ENCODE results near the gene BMAL1. TPM values are rescaled to one million over a fixed set of nuclear protein-coding genes. Genes with fewer than 3 reads are reported as not detected.

The BMAL1 gene
- polyA plus RNA-seq, 1 donor (not counting 4 experiments of a cell fraction or from before 2014, with no cell fraction given), result 27.5 TPM

DNA sequence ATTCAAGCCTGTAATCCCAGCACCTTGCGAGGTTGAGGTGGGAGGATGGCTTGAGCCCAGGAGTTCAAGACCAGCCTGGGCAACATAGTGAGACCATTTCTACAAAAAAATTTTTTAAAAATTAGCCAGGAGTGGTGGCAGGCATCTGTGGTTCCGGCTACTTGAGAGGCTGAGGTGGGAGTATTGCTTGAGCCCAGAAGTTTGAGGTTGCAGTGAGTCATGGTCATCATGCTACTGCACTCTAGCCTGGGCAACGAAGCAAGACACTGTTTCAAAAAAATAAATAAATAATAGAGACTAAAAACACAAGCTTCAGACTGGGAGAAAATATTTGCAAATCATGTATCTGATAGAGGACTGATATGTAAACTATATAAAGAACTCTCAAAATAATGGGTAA, 152.2 kb downstream of the BMAL1 start:
- no peaks in the 10 kb centered on the region for H3K9me1 ChIP-seq (ENCODE audit: control insufficient read depth, extremely low read depth, insufficient read depth, low read length)
- H2AFZ ChIP-seq (ENCODE audit: control insufficient read depth, low read length), result no peak overlapping the region
- peaks cover 5% of the 10 kb centered on the region for H4K20me1 ChIP-seq (ENCODE audit: control insufficient read depth, extremely low read depth, insufficient read depth, low read length)
- H3K27ac ChIP-seq (ENCODE audit: control insufficient read depth, insufficient read depth, low read length), result no peak overlapping the region
- H3K4me3 ChIP-seq (ENCODE audit: control insufficient read depth in 2 of 3, extremely low read depth in 1 of 3, insufficient read depth in 2 of 3, low read depth in 1 of 3, low read length in 3 of 3), result no peak overlapping the region
- FAIRE-seq (no peak), DNase-seq (ENCODE audit: low read depth, low spot score) (no peak)
- TF ChIP-seq EZH2 (IDR thresholded peaks at IDR 0.05; ENCODE audit: low read length), result no peak
- H3K9ac ChIP-seq (ENCODE audit: control insufficient read depth, extremely low read depth, insufficient read depth, low read length), result no peak overlapping the region
- dilution Hi-C loops (cut with MboI; ENCODE audit: extremely low pct_ligation_motif_present, low sequenced_read_pairs), result no loop called here
- H3K79me2 ChIP-seq (ENCODE audit: control insufficient read depth, insufficient read depth, low read length), result peaks cover 83% of the 10 kb centered on the region
- H3K9me3 ChIP-seq (ENCODE audit: control insufficient read depth, low read depth, low read length), result no peaks in the 10 kb centered on the region
- H3K4me1 ChIP-seq (ENCODE audit: control insufficient read depth, extremely low read depth, insufficient read depth, low read length), result no peaks in the 10 kb centered on the region
- no peak overlapping the region for H3K4me2 ChIP-seq (ENCODE audit: control insufficient read depth, extremely low read depth, insufficient read depth, low read depth, low read length)
- H3K27me3 ChIP-seq (ENCODE audit: control insufficient read depth, extremely low read depth, insufficient read depth, low read length), result no peaks in the 10 kb centered on the region
- no peaks in the 10 kb centered on the region for H3K36me3 ChIP-seq (ENCODE audit: control insufficient read depth in 2 of 2, extremely low read depth in 1 of 2, insufficient read depth in 2 of 2, low read length in 2 of 2)

DNA sequence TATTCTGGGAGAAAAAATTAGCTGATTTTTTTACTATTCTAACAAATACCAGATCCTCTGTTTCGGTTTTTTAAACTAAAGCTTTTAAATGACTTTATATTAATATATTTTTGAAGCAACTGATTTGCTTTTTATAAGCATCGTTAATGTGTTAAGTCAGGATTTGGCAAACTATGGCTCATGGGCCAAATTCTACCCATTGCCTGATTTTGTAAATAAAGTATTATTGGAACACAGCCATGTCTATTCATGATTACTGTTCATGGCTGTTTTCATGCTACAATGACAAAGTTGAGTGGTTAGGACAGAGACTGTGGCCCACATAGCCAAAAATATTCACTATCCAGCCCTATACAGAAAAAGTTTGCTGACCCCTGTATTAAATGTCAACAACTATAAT, 155.8 kb downstream of the BMAL1 start:
- DNase-seq (ENCODE audit: low read depth, low spot score) (no peak), FAIRE-seq (no peak)
- Histone ChIP-seq H2AFZ (ENCODE audit: control insufficient read depth, low read length) (no peak overlapping the region), H3K9me3 (ENCODE audit: control insufficient read depth, low read depth, low read length) (no peaks in the 10 kb centered on the region), H3K9ac (ENCODE audit: control insufficient read depth, extremely low read depth, insufficient read depth, low read length) (no peak overlapping the region), H3K27me3 (ENCODE audit: control insufficient read depth, extremely low read depth, insufficient read depth, low read length) (no peaks in the 10 kb centered on the region), H3K4me3 (ENCODE audit: control insufficient read depth in 2 of 3, extremely low read depth in 1 of 3, insufficient read depth in 2 of 3, low read depth in 1 of 3, low read length in 3 of 3) (no peak overlapping the region), H3K36me3 (ENCODE audit: control insufficient read depth in 2 of 2, extremely low read depth in 1 of 2, insufficient read depth in 2 of 2, low read length in 2 of 2) (no peaks in the 10 kb centered on the region), H4K20me1 (ENCODE audit: control insufficient read depth, extremely low read depth, insufficient read depth, low read length) (peaks cover 3% of the 10 kb centered on the region), H3K79me2 (ENCODE audit: control insufficient read depth, insufficient read depth, low read length) (peaks cover 67% of the 10 kb centered on the region), H3K27ac (ENCODE audit: control insufficient read depth, insufficient read depth, low read length) (no peak overlapping the region), H3K4me2 (ENCODE audit: control insufficient read depth, extremely low read depth, insufficient read depth, low read depth, low read length) (no peak overlapping the region), H3K9me1 (ENCODE audit: control insufficient read depth, extremely low read depth, insufficient read depth, low read length) (no peaks in the 10 kb centered on the region), H3K4me1 (ENCODE audit: control insufficient read depth, extremely low read depth, insufficient read depth, low read length) (peaks cover 4% of the 10 kb centered on the region)
- TF ChIP-seq EZH2 (IDR thresholded peaks at IDR 0.05; ENCODE audit: low read length), result no peak
- no peak for TF ChIP-seq CTCF (optimal IDR thresholded peaks at IDR 0.05 in 1 of 3, IDR thresholded peaks at IDR 0.05 in 1 of 3, conservative IDR thresholded peaks at IDR 0.05 in 1 of 3; ENCODE audit: extremely low read depth in 1 of 3, insufficient read depth in 2 of 3, low read length in 3 of 3)
- dilution Hi-C loops (cut with MboI; ENCODE audit: extremely low pct_ligation_motif_present, low sequenced_read_pairs), result no loop called here

All from keratinocyte (primary cell).